GM18505 (cell line): Measurements from ENCODE around the gene METAP1D.
A peak's percentile ranks its signal among the peaks of the same experiment; 100 is the strongest.
"Not testable (repeated sequence)": the region's sequence is repeated elsewhere in the genome, so short reads cannot be mapped to it uniquely, and the experiment has no call there.

Experiments used
- ATAC-seq: cut with Tn5 transposase; IDR thresholded peaks from one replicate; pipeline ENCODE4 v1.9.1; 2021; ENCODE audit not compliant: unreplicated experiment
- POLR2A ChIP-seq: IDR thresholded peaks from 4 replicates; pipeline ENCODE4 v1.6.1; 2011; ENCODE audit warnings: borderline replicate concordance; ENCODE audit not compliant: insufficient read depth, insufficient read length; ENCODE audit errors: extremely low read depth

The METAP1D gene

DNA sequence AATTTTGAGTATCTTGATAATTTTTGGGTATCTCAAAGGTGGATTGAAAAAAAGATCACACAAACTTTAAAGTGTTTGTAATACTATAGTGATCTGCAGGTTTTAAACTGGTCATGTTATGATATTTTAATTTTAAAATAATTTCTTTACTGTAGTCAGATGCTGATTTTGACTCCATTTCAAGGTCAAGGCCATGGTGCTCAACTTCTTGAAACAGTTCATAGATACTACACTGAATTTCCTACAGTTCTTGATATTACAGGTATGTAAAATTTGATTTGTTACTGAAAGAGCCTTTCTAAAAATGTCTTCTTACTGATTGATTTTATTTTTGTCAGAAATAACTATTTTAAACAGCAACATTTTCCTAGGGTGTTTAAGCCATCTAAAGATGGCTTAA is 33.1 kb upstream of the METAP1D start:
- no peak for TF ChIP-seq POLR2A
- ATAC-seq = no peak

DNA sequence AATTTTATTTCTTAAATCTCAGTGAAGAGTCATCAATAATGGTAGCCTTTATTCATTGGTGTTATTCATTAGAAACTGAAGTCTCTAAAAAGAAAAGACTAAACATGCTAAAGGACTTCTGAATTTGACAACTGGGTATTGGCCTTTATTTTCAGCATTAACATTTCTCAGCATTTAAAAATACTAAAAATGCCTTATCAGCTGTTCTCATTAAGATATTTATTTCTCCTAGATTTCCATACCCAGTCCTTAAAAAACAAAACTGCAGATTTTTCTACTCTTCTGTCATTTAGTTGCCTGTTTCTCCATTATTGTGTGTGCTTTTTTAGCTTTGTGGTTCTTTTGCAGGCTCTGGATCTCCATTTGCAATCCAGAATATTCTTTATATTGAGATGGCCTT is 31.2 kb upstream of the METAP1D start:
- ATAC-seq = no peak
- no peak for TF ChIP-seq POLR2A

DNA sequence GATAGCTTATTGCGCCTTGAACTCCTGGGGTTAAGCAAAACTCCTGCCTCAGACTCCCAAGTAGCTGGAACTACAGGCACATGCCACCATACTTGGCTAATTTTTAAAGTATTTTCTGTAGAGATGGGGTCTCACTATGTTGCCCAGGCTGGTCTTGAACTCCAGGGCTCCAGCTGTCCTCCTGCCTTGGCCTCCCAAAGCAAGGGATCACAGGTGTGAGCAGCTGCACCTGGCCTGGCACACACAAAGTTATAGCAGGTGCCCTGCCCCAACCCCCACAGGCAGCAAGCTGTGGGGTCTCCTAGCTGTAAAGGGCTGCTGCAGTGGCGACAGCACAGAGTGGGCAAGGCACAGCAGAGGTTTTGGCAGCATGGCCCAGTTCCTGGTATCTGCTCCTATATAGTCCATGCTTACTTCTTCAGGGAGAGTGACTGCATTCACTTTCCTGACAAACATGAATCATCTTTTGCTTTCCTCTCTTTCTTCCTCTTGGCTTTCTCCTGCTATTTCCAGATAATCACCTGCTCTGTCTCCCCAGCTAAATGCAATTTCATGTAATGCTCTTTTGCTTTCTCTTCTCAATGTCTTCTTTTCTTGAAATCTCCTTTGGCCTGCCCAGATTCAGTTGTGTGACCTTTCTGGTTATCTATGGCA is 27.3 kb upstream of the METAP1D start:
- TF ChIP-seq POLR2A = no peak

DNA sequence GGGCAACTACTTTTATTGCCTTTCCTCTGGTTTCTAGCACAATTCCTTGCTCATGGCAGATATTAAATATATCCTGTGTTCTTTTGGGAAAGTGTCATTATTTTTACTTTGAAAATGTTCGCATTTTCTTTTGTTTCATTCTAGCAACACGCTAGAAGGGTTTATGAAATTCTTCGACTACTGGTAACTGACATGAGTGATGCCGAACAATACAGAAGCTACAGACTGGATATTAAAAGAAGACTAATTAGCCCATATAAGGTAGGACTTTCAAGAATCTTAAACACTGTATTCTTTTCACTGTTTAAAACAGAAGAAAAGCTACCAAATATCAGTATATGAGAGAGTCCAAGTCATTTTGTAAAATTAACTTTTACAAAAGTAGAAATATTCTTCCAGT is 20.6 kb upstream of the METAP1D start:
- TF ChIP-seq POLR2A = no peak
- ATAC-seq = no peak

More for the DNA sequence above, 27.3 kb upstream of the METAP1D start:
- no peak for ATAC-seq

DNA sequence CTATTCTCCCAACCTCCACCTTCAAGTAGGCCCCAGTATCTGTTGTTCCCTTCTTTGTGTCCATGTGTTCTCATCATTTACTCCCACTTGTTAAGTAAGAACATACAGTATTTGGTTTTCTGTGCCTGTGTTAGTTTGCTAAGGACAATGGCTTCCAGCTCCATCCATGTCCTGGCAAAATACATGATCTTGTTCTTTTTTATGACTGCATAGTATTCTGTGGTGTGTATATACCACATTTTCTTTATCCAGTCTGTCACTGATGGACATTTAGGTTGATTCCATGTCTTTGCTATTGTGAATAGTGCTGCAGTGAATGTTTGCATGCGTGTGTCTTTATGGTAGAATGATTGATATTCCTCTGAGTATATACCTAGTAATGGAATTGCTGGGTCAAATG is 15.8 kb upstream of the METAP1D start:
- not testable (repeated sequence) for ATAC-seq

DNA sequence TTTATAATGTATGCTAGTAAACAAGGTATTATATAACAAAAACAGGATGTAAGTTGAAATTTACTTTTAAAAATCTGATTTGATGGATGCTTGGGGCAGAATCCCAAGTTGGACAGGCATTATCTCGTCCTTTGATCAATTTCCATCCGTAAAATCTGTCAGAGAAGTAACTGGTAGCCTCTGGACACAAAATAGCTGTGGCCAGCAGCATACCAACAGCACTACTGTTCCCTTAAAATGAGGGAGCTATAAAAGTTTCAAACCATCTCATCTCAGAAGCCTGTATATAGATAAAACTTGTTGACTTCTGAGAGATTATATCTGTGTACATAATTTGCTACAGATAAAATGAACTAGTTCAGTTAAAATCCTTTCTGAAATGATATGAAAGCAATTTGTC is 14.7 kb upstream of the METAP1D start:
- no peak for TF ChIP-seq POLR2A
- ATAC-seq = no peak

DNA sequence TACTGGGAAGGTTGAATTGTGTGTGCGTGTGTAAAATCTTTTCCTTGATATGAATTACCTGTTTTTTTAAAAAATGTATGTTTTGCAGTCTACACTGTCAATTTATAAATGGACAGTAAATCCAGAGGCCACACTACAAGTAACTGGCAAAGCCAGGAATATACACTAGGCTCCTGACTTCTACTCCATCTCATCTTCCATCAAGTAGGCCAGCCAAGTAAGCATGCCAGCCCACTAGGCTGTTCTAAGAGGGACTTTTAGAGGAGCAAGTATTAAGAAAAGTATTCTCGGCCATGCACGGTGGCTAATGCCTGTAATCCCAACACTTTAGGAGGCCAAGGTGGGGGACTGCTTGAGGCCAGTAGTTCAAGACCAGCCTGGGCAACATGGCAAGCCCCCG is 13.0 kb upstream of the METAP1D start:
- ATAC-seq = no peak
- no peak for TF ChIP-seq POLR2A

DNA sequence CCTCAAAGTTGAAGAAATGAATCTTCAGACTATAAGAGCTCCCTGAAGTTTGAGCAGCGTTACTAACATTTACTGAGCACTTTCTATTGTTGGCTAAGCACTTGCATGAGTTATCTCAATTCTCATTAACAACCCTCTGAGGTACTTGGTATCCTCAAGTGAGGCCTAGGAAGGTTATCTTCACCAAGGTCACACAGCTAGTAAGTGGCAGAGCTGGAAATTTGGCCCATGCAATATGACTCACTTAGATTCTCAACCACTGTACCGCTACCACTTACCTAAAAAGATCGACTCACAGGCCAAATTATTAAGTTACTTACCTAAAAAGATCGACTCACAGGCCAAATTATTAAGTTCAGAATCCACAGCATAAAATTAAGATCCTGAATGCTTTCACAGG is 8.7 kb upstream of the METAP1D start:
- TF ChIP-seq POLR2A = no peak
- no peak for ATAC-seq

DNA sequence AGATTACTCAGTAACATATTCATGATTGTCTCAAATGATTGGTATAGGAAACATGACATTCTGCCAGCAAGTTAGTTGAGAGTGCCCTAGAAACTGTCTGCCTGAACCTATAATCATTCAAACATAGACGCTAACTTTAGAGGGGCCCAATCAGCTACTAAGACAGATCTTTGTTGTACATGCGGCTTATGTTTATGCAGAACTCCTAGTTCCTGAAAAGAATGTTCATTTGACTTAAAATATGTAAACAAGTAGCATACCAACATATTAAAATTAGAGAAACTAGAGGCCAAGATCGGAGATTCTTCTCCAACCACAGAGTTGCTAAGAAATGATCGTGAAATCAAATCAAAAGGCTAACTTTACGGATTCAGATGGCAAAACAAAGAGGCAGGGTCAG is 4.2 kb upstream of the METAP1D start:
- no peak for TF ChIP-seq POLR2A
- no peak for ATAC-seq

DNA sequence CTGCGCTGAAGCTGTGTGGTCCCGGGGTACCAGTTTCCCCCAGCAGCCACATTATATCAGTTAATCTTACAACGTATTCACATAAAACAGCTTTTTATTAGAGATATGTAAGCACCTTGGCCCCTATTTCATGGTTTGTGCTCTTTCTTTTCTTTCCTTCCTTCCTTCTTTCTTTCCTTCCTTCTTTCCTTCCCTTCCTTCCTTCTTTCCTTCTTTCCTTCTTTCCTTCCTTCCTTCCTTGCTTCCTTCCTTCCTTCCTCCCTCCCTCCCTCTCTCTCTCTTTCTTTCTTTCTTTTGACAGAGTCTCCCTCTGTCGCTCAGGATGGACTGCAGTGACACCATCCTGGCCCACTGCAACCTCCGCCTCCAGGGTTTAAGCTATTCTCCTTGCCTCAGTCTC is 3.7 kb upstream of the METAP1D start:
- no peak for TF ChIP-seq POLR2A
- ATAC-seq = no peak

DNA sequence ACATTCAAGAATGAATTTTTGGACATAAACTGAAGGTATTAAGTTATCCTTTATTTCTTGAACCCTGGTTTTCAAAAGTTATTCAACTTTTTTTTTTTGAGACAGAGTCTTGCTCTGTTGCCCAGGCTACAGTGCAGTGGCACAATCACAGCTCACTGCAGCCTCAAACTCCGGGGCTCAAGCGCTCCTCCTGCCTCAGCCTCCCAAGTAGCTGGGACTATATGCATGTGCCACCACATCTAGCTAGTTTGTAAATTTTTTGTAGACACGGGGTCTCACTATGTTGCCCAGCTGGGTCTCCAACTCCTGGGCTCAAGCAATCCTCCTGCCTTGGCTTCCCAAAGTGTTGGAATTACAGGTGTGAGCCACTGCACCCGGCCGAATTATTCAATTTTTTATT is 2.7 kb upstream of the METAP1D start:
- not testable (repeated sequence) for ATAC-seq

DNA sequence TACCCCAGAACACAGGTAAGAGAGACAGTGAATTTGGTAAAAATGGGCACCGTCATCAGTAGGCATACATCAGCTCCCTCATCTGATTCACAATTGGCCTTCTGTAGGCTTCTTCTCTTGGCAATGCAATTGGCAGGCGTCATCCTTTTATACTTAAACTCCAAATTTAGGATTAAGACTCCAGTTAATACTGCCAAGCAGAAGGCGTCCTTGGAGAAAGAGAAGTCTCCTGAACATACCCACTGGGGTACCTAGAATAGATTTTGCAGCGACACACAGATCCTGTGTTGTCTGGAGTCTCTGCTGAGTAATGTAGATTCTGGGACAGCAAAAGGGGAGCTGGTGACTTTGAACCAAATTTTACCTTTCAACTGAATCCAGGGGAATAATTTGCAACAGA is 592 bp upstream of the METAP1D start:
- ATAC-seq = peak; percentile 3

DNA sequence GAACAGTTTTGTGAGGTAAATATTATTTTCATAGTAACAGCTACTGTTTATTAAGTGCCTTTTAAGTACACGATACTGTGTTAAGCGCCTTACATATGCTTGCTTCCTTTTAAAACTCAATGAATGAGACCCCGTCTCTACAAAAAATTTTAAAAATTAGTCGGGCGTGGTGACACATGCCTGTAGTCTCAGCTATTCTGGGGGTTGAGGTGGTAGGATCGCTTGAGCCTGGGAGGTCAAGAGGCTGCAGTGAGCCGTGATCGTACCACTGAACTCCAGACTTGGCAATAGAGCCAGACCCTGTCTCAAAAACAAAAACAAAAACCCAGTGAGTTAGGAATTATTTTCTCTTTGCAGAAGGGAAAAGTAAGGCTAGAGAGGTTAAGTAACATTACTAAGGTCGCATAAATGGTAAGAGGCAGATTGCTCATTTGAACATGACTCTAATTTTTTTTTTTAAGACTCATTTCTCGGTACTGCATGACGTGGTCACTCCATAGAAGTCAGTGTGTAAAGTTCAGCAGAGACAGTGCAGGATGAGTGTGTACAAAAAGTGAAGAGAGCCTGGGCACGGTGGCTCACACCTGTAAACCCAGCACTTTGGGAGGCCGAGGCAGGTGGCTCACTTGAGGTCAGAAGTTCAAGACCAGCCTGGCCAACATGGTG is 1.1 kb downstream of the METAP1D start:
- no peak for TF ChIP-seq POLR2A
- ATAC-seq = no peak

More for the DNA sequence above, 592 bp upstream of the METAP1D start:
- no peak for TF ChIP-seq POLR2A

DNA sequence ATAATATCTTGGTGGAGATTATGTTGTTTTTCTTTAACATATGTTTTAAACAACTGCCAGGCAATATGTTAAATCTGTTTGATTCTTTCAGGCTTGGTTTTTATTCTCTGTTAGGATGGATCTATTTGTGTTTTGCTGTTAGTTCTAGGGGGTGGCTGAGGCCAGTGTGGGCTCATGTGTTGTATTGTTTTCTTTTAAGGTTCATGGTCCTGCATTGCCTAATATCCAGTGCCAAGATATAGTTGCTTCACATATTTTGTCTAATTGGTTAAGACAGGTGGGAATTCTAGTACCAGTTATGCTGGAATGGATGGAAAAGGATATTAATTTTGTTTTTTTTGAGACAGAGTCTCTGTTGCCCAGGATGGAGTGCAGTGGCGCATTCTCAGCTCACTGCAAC is 7.6 kb downstream of the METAP1D start:
- TF ChIP-seq POLR2A = no peak
- no peak for ATAC-seq

DNA sequence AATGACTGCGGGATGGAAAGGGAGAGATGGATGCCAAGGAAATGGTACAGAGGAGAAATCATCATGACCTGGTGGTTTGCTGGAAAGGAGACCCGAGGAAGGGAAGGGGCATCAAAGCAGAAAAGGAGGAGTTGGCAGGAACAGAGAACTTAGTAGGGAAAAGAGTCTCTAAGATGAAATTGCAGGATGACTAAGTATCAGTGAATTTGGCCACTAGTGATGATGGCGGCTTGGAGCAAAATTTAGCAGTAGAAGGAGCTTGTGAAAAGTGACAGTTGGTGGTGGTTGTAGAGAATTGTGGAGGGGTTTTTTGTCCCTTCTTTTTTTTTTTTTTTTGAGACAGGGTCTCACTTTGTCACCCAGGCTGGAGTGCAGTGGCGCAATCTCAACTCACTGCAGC is 10.1 kb downstream of the METAP1D start:
- TF ChIP-seq POLR2A = no peak
- ATAC-seq = no peak

DNA sequence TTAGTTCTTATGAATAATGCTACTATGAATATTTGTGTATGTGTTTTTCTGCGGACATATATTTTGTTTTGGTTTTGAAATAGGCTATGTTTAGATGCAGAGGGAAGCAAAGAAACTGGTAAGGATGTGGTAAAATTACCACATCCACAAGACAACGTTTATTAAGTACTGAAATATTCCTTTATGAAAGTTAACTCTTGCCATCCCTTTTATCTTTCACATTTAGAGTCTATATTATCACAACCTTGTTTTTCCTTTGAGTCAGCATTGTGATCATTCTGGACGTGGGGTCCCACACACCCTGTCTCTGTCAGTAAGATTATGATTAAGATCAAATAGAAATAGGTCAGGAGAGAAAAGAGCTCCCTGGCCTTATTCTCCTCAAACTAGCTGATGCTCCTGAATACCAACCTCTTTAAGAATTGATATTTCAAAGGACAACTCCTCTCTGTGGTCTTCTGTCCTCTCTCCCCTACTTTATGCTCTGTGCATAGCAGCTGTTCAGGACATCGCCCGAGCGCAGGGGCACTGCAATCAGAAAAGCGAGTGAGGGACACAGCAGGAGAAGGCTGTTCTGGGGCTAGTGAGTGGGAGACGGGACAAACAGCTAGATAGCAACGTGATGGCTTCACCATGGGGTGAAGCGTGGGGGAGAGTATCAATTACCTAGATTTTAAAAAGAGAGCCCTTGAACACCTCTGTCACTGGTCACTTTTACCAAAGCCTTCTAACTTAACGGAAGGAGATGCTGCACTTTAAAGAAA is 12.2 kb downstream of the METAP1D start:
- no peak for TF ChIP-seq POLR2A
- ATAC-seq = no peak
